Measurements from ENCODE around the gene RBBP8NL. TPM values are rescaled to one million over a fixed set of nuclear protein-coding genes. Genes with fewer than 3 reads are reported as not detected.

The RBBP8NL gene
- total and polyA plus RNA-seq, 4 donors = under 0.01 to 0.14 TPM; not detected in 2

- no peaks in the 10 kb centered on the region for H3K4me1 ChIP-seq (ENCODE audit: control insufficient read depth in 4 of 4, insufficient read depth in 4 of 4, low read length in 3 of 4)
- WGBS = 87% methylated on average over 25 of the region's 25 CpGs
- TF ChIP-seq NR2F2 (IDR thresholded peaks at IDR 0.05) (no peak), HNF4A (conservative IDR thresholded peaks at IDR 0.05) (no peak), RAD21 (IDR thresholded peaks at IDR 0.05) (no peak), ZBTB33 (IDR thresholded peaks at IDR 0.05) (no peak), ATF3 (IDR thresholded peaks at IDR 0.05) (no peak), FOXA2 (IDR thresholded peaks at IDR 0.05) (no peak), CTCF (IDR thresholded peaks at IDR 0.05; ENCODE audit: low read depth, low read length, missing input control) (no peak)
- H3K4me3 ChIP-seq (ENCODE audit: low read depth in 1 of 3, low read length in 3 of 3) = no peak overlapping the region
- peaks cover 0 to 3% (median 0%) of the 10 kb centered on the region in 4 donors for H3K27me3 ChIP-seq (ENCODE audit: control insufficient read depth in 4 of 4, insufficient read depth in 4 of 4, low read length in 3 of 4)
- no peak for DNase-seq (ENCODE audit: low spot score)
- no peak overlapping the region for H3K9ac ChIP-seq (ENCODE audit: low read depth in 1 of 2, low read length in 2 of 2)
- no peak overlapping the region for H3K27ac ChIP-seq (ENCODE audit: low read depth in 1 of 2, low read length in 2 of 2)
- no peaks in the 10 kb centered on the region for H3K36me3 ChIP-seq (ENCODE audit: control insufficient read depth in 4 of 4, insufficient read depth in 3 of 4, low read depth in 1 of 4, low read length in 3 of 4)
- no peaks in the 10 kb centered on the region for H3K9me3 ChIP-seq (ENCODE audit: control insufficient read depth in 4 of 4, low read length in 3 of 4)
Observed at GRCh38 chr20:62463651-62464424, 36.5 kb upstream of the RBBP8NL start.

- Histone ChIP-seq H3K36me3 (ENCODE audit: control insufficient read depth in 4 of 4, insufficient read depth in 3 of 4, low read depth in 1 of 4, low read length in 3 of 4) (no peaks in the 10 kb centered on the region), H3K4me3 (ENCODE audit: low read depth in 1 of 3, low read length in 3 of 3) (no peak overlapping the region), H3K27me3 (ENCODE audit: control insufficient read depth in 4 of 4, insufficient read depth in 4 of 4, low read length in 3 of 4) (peaks cover 0 to 4% (median 1%) of the 10 kb centered on the region in 4 donors), H3K27ac (ENCODE audit: low read depth in 1 of 2, low read length in 2 of 2) (no peak overlapping the region), H3K9me3 (ENCODE audit: control insufficient read depth in 4 of 4, low read length in 3 of 4) (no peaks in the 10 kb centered on the region), H3K9ac (ENCODE audit: low read depth in 1 of 2, low read length in 2 of 2) (no peak overlapping the region), H3K4me1 (ENCODE audit: control insufficient read depth in 4 of 4, insufficient read depth in 4 of 4, low read length in 3 of 4) (no peaks in the 10 kb centered on the region)
- DNase-seq (ENCODE audit: low spot score) = no peak
- TF ChIP-seq RXRA (IDR thresholded peaks at IDR 0.05) (no peak), ATF3 (IDR thresholded peaks at IDR 0.05) (no peak), EGR1 (IDR thresholded peaks at IDR 0.05; ENCODE audit: low read depth in 2 of 2) (no peak), RAD21 (IDR thresholded peaks at IDR 0.05) (no peak), CTCF (IDR thresholded peaks at IDR 0.05; ENCODE audit: low read depth, low read length, missing input control) (no peak), HNF4G (IDR thresholded peaks at IDR 0.05) (no peak), HNF4A (conservative IDR thresholded peaks at IDR 0.05) (no peak), TAF1 (conservative IDR thresholded peaks at IDR 0.05) (no peak), REST (IDR thresholded peaks at IDR 0.05) (no peak), ZBTB33 (IDR thresholded peaks at IDR 0.05) (no peak), NR2F2 (IDR thresholded peaks at IDR 0.05) (no peak), SP1 (IDR thresholded peaks at IDR 0.05) (no peak), JUND (IDR thresholded peaks at IDR 0.05) (no peak), YY1 (IDR thresholded peaks at IDR 0.05) (no peak)
- WGBS = 71% methylated on average over 15 of the region's 15 CpGs
Observed at GRCh38 chr20:62462976-62463592, 35.7 kb upstream of the RBBP8NL start.
